Measurements from ENCODE around the gene PCBP2.
A peak's percentile ranks its signal among the peaks of the same experiment; 100 is the strongest.

PCBP2 gene

GRCh38 chr12:53493610-53494391 lies 41.9 kb downstream of the PCBP2 start:
- no peak for DNase-seq (ENCODE audit: low read depth)

GRCh38 chr12:53495903-53496751 lies 44.2 kb downstream of the PCBP2 start:
- DNase-seq (ENCODE audit: low read depth): peak; percentile 95

- peak; percentile 63 for DNase-seq (ENCODE audit: low read depth)
These were observed 44.8 kb downstream of the PCBP2 start for GRCh38 chr12:53496752-53497032.

- DNase-seq (ENCODE audit: low read depth): no peak
These were observed 45.6 kb downstream of the PCBP2 start for GRCh38 chr12:53497461-53497860.

GRCh38 chr12:53498235-53498630 lies 46.3 kb downstream of the PCBP2 start:
- no peak for DNase-seq (ENCODE audit: low read depth)

GRCh38 chr12:53499266-53500141 lies 47.6 kb downstream of the PCBP2 start, which contains the start of gene MAP3K12:
Gene MAP3K12 (minus strand): TSS chr12:53499458. CDS start chr12:53487391, 12,067 bp downstream.
- peak; percentile 63 for DNase-seq (ENCODE audit: low read depth)

- peak; percentile 95 for DNase-seq (ENCODE audit: low read depth)
These were observed 48.4 kb downstream of the PCBP2 start for GRCh38 chr12:53500142-53500775.

GRCh38 chr12:53500776-53501614 lies 49.1 kb downstream of the PCBP2 start, which contains the start of gene TARBP2:
Gene TARBP2 (plus strand): TSS chr12:53501283. CDS start chr12:53501409, 126 bp downstream.
- DNase-seq (ENCODE audit: low read depth): peak; percentile 100

GRCh38 chr12:53501615-53502181 lies 49.8 kb downstream of the PCBP2 start:
- no peak for DNase-seq (ENCODE audit: low read depth)

GRCh38 chr12:53502331-53502730 lies 50.4 kb downstream of the PCBP2 start:
- peak; percentile 60 for DNase-seq (ENCODE audit: low read depth)

- DNase-seq (ENCODE audit: low read depth): no peak
These were observed 51.3 kb downstream of the PCBP2 start for GRCh38 chr12:53502983-53503728.

- DNase-seq (ENCODE audit: low read depth): no peak
These were observed 52.4 kb downstream of the PCBP2 start for GRCh38 chr12:53504004-53504920.

GRCh38 chr12:53505086-53505485 lies 53.2 kb downstream of the PCBP2 start:
- peak; percentile 48 for DNase-seq (ENCODE audit: low read depth)

- no peak for DNase-seq (ENCODE audit: low read depth)
These were observed 53.9 kb downstream of the PCBP2 start for GRCh38 chr12:53505555-53506449.

- DNase-seq (ENCODE audit: low read depth): no peak
These were observed 54.5 kb downstream of the PCBP2 start for GRCh38 chr12:53506450-53506785.

- no peak for DNase-seq (ENCODE audit: low read depth)
These were observed 55.1 kb downstream of the PCBP2 start, which contains the start of gene NPFF for GRCh38 chr12:53506881-53507602. Gene NPFF (minus strand): TSS chr12:53507484. CDS start chr12:53507474, 10 bp downstream.

- no peak for DNase-seq (ENCODE audit: low read depth)
These were observed 55.6 kb downstream of the PCBP2 start for GRCh38 chr12:53507603-53507885.

Data from amniotic epithelial cell (primary cell).